Stimulated activated CD8-positive, alpha-beta memory T cell treated with anti-CD3 and anti-CD28 coated beads, Interleukin-4, amount 100 ng/mL, for 48 hours (primary cell): Measurements from ENCODE around the gene CDYL.
A peak's percentile ranks its signal among the peaks of the same experiment; 100 is the strongest.
"Not testable (repeated sequence)": the region's sequence is repeated elsewhere in the genome, so short reads cannot be mapped to it uniquely, and the experiment has no call there.

Source experiments
- DNase-seq: peaks from one replicate; pipeline ENCODE4 v3.0.0-alpha.2; 2020

The CDYL gene

DNA sequence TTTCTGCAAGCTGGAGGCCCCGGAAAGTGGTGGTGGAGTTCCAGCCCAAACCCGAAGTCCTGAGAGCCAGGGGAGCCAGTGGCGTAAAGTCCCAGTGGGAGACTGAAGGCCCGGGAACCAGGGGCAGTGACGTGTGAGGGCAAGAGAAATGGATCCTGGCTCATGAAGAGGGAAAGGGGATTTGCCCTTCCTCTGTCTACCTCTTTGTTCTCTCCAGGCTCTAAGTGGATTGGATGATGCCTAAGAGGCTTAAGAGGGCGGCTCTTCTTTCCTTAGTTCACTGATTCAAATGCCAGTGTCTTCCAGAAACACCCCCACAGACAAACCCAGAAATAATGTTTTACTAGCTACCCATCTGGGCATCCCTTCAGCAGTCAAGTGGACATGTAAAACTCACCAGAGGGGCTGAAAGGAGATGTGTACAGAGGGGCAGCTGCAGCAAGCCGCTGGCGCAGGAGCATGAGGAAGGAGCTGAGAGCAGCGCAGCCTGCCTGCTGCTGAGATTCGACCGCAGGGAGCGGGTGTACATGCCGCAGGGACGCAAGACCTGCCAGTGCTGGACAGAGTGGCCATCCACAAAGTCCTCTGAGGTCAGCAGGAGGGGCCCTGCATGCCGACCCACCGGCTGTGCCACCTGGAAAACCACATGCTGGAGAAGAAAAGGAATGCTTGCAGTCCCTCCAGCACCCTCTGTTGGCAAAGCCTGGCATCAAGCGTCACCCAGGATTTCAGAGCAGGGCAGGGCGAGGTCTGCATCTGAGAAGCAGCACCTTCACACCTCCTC, 29.5 kb downstream of the CDYL start:
- peak; percentile 40 for DNase-seq

DNA sequence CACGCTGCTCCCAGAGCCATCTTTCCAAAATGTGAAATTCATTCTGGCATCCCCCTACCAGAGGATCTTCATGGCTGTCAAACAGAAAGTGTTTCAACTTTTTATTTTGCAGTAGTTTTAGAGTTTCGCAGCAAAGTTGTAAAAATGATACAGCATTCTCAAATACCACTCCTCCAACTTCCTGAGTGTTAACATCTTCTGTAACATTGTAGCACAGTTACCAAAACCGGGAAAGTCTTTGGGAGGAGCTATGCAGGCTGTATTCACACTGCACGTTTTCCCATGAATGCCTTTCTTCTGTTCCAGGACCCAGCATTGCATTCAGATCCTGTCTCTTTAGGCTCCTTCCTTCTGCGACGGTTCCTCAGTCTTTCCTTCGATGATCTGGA, 30.1 kb downstream of the CDYL start:
- DNase-seq: no peak

- DNase-seq: no peak
Observed at GRCh38 chr6:4806791-4807190, 30.6 kb downstream of the CDYL start.

- no peak for DNase-seq
Observed at GRCh38 chr6:4808396-4808795, 32.2 kb downstream of the CDYL start.

DNA sequence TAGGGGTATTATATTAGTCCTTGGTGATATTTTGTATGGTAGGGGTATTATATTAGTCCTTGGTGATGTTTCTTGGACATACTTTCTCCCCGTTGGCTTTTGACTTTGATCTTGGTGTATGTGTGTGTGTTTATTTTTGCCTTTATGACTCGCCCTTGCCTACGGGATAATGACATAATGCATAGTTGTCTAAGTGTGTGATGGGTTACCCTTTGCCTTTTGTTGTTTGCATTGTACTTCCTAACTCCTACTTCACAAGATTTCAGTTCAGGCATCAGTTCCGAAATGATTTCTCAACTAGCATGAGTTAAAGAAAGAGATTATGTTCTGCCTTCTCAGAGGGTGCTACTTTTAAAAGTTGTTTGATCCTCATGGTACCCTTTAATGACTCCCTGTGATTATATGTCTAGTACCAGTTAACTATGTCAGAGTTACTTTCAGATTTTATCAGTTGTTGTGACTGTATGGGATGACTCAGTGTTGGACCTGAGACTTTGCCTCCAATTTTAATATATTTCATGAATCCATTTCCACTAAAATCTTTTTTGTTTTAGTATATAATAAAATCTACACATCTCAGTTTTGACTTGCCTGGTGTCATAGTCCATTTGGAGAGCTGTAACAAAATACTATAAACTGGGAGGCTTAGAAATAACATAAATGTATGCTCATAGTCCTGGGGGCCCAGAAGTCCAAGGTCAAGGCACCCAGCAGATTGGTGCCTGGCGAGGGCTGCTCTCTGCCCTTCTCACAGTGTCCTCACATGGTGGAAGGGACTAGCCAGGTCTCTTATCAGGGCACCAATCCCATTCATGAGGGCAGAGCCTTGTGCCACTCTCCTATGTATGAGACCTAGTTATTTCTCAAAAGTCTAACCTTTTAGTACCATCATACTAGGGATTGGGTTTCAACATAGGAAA, 34.1 kb downstream of the CDYL start:
- no peak for DNase-seq

GRCh38 chr6:4812068-4812467, 35.9 kb downstream of the CDYL start:
- DNase-seq: no peak

DNA sequence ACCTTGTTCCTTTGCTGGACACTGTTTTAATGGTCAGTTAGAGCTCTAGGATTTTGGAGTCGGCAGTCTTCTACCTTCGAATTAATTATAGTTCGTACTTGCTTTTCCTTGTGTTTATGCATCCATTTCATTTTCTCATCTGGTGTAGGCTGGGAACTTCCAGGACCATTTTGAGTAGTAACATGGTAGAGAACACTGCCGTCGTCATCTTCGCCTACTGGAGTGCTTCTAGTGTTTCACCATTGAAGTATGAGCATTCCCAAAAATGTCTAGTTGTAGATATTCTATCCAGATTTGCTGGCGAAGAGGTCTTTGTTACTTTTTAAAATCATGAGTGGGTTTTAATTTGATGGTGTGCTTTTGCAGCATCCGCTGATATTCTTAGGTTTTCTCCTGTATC, 36.9 kb downstream of the CDYL start:
- DNase-seq: no peak

DNA sequence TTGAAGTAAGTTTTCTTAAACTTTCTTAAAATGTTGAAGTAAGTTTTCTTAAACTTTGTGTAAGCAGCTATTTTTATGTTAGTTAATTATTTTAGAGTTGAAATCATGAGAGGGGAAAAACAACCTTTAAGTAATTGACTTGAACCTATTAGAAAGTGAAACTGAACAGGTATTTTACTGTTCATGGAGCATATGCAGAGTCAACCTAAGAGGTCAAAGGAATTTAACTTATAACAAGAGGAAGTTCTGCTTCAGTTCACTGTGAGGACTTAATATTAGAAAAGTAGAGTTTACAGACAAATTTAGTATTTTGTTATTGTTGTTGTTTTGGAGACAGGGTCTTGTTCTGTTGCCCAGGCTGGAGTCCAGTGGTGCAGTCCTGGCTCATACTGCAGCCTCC, 38.0 kb downstream of the CDYL start:
- DNase-seq: no peak

GRCh38 chr6:4814987-4815386, 38.8 kb downstream of the CDYL start:
- no peak for DNase-seq

DNA sequence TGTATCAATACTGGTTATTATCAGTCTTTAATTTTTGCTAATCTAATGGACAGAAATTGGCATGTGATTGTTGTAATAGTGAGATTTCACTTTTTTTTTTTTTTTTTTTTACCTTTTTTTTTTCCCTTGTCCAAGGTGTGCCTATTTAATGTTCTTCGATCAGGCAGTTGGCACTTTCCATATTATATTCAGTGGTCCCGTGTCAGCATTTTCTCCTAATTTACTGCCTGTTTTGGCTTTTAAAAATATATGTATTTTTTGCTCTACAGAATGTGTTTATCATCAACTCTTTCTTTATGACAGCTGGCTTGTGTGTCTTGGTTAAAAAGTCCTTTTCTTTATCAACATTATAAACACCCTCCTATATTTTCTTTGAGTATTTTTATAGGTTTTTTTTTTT, 39.4 kb downstream of the CDYL start:
- DNase-seq: no peak

- DNase-seq: no peak
Observed at GRCh38 chr6:4816904-4817303, 40.7 kb downstream of the CDYL start.

DNA sequence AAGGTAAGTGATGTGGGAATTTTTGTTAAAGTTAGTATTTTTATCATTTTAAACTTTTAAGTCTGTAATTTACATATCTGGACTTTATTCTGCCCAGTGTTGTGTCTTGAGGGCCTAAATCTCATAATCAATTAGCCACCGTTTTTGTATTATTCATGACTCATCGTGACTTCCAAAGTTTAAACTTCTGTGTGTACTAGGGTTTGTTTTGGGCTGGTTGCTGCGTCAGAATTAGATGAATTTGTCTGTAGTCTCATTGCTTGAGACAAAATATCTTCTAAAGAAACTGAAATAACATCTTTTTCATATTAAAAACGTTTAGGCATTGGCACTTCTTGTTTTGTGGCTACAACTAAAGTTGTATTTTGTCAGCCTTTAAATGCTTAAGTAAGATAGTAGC, 41.3 kb downstream of the CDYL start:
- no peak for DNase-seq

DNA sequence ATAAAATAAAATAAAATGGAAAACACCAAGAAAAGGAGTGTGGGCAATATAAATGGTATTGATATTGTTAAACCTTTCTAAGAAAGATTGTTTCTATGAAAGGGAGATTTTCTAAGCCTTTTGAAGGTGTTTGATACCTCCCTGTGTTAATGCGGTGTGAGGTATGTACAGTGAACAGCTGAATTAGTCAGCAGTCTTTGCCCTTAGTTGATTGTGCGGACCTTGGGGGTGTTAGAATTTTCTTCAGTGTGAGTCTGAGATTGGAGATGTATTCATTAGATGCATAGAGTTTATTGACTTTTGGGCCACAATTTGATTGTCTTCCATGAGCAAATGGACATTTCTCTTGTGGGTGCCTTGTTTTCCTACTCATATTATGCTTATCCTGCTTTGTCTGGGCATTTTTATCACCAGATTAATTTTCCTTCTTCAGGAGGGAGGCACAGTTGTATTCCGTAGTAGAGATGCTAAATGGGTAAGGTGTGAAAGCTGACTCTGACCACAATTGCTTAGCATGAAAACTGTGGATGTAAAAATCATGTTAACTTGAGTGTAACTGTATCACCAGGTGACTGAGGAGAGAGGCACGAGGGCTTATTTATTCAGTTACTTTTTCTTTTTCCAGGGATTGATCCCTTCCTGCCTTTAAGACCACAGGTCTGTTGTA, 42.2 kb downstream of the CDYL start:
- no peak for DNase-seq

GRCh38 chr6:4819706-4820283, 43.6 kb downstream of the CDYL start:
- DNase-seq: no peak

GRCh38 chr6:4820704-4821276, 44.6 kb downstream of the CDYL start:
- DNase-seq: no peak

DNA sequence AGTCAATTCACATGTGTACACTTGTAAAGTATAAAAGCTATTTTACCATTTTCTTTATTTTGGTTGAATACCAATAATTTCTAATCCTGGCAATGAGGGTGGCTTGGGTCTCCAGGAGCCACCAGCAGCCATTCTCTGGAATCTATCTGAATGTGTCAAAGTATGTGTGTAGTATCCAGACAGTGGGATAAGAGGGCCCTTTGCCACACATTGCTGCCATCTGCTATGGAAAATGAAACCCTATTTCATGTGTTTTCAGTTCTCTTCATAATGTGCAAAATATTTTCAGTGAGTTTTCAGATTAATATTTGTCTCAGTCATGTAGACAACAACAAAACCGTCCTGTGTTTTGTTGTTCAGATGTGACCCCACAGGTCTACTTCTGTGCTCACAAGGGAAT, 46.3 kb downstream of the CDYL start:
- DNase-seq: no peak

- DNase-seq: no peak
Observed at GRCh38 chr6:4828187-4828698, 52.0 kb downstream of the CDYL start.

DNA sequence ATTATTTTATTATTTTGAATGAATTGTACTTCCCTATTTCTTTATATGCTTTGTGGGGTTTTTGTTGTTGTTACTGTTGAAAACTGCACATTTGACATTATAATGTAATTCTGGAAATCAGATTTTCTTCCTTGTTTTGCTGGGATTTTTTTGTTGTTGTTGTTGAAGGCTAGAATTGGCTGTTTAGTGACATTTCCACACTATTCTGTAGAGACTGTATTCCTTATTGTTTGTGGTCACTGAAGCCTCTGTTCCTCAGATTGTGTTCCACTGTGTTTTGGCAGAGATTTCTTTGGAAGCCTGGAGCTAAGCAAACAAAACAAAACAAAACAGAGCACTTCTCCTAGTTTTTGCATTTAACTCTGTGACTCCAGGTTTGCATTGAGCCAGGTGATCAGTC, 52.9 kb downstream of the CDYL start:
- no peak for DNase-seq

DNA sequence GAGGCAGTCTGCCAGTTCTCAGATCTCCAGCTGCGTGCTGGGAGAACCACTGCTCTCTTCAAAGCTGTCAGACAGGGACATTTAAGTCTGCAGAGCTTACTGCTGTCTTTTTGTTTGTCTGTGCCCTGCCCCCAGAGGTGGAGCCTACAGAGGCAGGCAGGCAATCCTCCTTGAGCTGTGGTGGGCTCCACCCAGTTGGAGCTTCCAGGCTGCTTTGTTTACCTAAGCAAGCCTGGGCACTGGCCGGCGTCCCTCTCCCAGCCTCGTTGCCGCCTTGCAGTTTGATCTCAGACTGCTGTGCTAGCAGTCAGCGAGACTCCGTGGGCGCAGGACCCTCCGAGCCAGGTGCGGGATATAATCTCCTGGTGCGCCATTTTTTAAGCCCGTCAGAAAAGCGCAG, 59.3 kb downstream of the CDYL start:
- DNase-seq: not testable (repeated sequence)

GRCh38 chr6:4840169-4840568, 64.0 kb downstream of the CDYL start:
- DNase-seq: no peak

GRCh38 chr6:4844108-4844507, 67.9 kb downstream of the CDYL start:
- DNase-seq: peak; percentile 45

DNA sequence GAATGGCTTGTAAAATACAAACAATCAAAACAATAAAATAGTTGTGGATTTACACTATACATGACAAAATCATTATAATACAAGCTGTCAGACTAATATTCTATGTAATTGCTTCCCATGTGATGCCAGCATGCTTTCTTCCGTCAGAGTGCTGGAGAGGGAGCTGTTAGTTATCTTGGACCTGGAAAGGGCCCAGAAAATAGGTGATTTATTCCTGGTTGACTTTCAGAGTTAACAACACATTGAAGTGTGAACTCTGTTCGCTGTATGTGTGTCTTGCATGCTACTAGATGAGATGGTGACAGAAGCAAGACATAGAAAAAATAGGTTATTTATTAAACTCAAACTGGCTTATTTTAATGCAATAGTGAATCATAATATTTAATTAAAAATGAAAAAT, 70.2 kb downstream of the CDYL start:
- no peak for DNase-seq
